HepG2 (cell line): ENCODE measurements around the gene NDUFS5. TPM values are rescaled to one million over a fixed set of nuclear protein-coding genes. Genes with fewer than 3 reads are reported as not detected.

Experiments used
- EEA1 ChIP-seq: sonication (generic); formaldehyde crosslinking; IDR thresholded peaks from 2 replicates; pipeline ENCODE4 v1.5.1; 2020; ENCODE audit warnings: mild to moderate bottlenecking, missing genetic modification reagents, borderline replicate concordance
- EHMT2 ChIP-seq: fragments of 200-600 bp; sonication (generic); IDR thresholded peaks from 2 replicates; pipeline ENCODE4 v1.7.0; 2017; ENCODE audit warnings: antibody characterized with exemption, low read depth, low read length, borderline replicate concordance
- MAZ ChIP-seq, 2 experiments: sonication (generic) in 1 of 2; formaldehyde crosslinking in 1 of 2; IDR thresholded peaks; 2 replicates each; pipeline versions ENCODE4 v1.5.0 to v1.6.1; 2012 to 2020; ENCODE audit warnings: low read depth in 2 of 2, mild to moderate bottlenecking in 2 of 2, borderline replicate concordance in 1 of 2, improper control_type of control experiment in 1 of 2, low read length in 1 of 2, missing genetic modification reagents in 1 of 2, moderate library complexity in 1 of 2
- PHF5A ChIP-seq: IDR thresholded peaks from one replicate; pipeline ENCODE4 v1.6.1; 2018; ENCODE audit warnings: low read depth, missing genetic modification reagents; ENCODE audit not compliant: unreplicated experiment
- THYN1 ChIP-seq: sonication (generic); formaldehyde crosslinking; IDR thresholded peaks from 2 replicates; pipeline ENCODE4 v1.8.1; 2023; ENCODE audit warnings: low read depth, mild to moderate bottlenecking, moderate library complexity, missing genetic modification reagents, borderline replicate concordance
- ZNF792 ChIP-seq: IDR thresholded peaks from 2 replicates; pipeline ENCODE4 v1.6.1; 2016
- polyA plus RNA-seq, 8 experiments: library from polyadenylated mRNA; depleted of rRNA in 3 of 8; stranded (reverse) in 7 of 8; unstranded in 1 of 8; fragments of >200 nt; fragmentation: Illumina TruSeq in 4 of 8; extraction: Trizol in 4 of 8; gene quantifications; 2 replicates each; pipeline versions ENCODE4 v1.2.1 to v1.2.3, GENCODE V29; 2011 to 2016; ENCODE audit warnings: low read depth in 4 of 8, missing spikeins in 1 of 8, mixed read lengths in 1 of 8; ENCODE audit not compliant: insufficient read depth in 1 of 8
- total RNA-seq, 5 experiments: library from RNA; depleted of rRNA; stranded (reverse); fragments of >200 nt; fragmentation: Illumina TruSeq; extraction: Trizol; gene quantifications; 2 replicates each; pipeline ENCODE4 v1.2.3, GENCODE V29; 2016; ENCODE audit warnings: low read depth in 1 of 5
- TF ChIP-seq, protein P1 (sequence below): IDR thresholded peaks from 2 replicates; pipeline ENCODE4 v1.6.1; 2012; ENCODE audit warnings: low read depth, low read length, improper control_type of control experiment
- TF ChIP-seq, protein P2 (sequence below): sonication (generic); formaldehyde crosslinking; IDR thresholded peaks from 2 replicates; pipeline ENCODE4 v1.4.0; 2020; ENCODE audit warnings: missing genetic modification reagents
- TF ChIP-seq, protein P3 (sequence below): sonication (generic); formaldehyde crosslinking; IDR thresholded peaks from 2 replicates; pipeline ENCODE4 v1.4.0; 2020; ENCODE audit warnings: missing genetic modification reagents
- TF ChIP-seq, protein P4 (sequence below): sonication (generic); formaldehyde crosslinking; IDR thresholded peaks from 2 replicates; pipeline ENCODE4 v1.4.0; 2020; ENCODE audit warnings: missing genetic modification reagents
- TF ChIP-seq, protein P5 (sequence below): sonication (generic); formaldehyde crosslinking; IDR thresholded peaks from 2 replicates; pipeline ENCODE4 v1.8.0; 2022; ENCODE audit warnings: missing genetic modification reagents, mild to moderate bottlenecking, borderline replicate concordance

NDUFS5 gene
- total and polyA plus RNA-seq, 2 of the 13 experiments (the other 11 are each of a cell fraction or from before 2014, with no cell fraction given), result 263 to 466 TPM

DNA sequence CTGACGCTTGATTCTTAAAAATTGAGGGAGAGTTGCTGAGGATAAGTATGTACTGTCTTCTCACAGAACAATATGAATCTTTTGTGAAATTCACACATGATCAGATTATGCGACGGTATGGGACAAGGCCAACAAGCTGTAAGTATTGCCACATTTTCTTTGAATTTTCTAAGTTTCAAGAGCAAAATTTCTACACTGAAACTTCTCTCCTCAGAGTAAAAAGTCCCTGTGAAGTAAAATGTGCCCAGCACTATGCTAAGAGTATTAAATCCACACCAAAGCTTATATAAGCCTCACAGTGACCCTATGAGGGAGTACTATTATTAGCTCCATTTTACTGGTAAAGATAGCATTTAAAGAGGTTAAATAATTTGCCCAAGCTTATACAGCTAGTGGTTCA lies 22.9 kb upstream of the NDUFS5 start (continued):
- TF ChIP-seq, protein P1, sequence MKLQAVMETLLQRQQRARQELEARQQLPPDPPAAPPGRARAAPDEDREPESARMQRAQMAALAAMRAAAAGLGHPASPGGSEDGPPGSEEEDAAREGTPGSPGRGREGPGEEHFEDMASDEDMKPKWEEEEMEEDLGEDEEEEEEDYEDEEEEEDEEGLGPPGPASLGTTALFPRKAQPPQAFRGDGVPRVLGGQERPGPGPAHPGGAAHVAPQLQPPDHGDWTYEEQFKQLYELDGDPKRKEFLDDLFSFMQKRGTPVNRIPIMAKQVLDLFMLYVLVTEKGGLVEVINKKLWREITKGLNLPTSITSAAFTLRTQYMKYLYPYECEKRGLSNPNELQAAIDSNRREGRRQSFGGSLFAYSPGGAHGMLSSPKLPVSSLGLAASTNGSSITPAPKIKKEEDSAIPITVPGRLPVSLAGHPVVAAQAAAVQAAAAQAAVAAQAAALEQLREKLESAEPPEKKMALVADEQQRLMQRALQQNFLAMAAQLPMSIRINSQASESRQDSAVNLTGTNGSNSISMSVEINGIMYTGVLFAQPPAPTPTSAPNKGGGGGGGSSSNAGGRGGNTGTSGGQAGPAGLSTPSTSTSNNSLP, result no peak
- TF ChIP-seq MAZ (IDR thresholded peaks at IDR 0.05; ENCODE audit: borderline replicate concordance, low read depth, low read length) (no peak), MAZ (CRISPR knock-in tag; IDR thresholded peaks at IDR 0.05; ENCODE audit: low read depth) (no peak), EHMT2 (no peak), EEA1 (CRISPR knock-in tag) (no peak), THYN1 (CRISPR knock-in tag) (no peak), PHF5A (no peak), ZNF792 (no peak)
- TF ChIP-seq, protein P2, sequence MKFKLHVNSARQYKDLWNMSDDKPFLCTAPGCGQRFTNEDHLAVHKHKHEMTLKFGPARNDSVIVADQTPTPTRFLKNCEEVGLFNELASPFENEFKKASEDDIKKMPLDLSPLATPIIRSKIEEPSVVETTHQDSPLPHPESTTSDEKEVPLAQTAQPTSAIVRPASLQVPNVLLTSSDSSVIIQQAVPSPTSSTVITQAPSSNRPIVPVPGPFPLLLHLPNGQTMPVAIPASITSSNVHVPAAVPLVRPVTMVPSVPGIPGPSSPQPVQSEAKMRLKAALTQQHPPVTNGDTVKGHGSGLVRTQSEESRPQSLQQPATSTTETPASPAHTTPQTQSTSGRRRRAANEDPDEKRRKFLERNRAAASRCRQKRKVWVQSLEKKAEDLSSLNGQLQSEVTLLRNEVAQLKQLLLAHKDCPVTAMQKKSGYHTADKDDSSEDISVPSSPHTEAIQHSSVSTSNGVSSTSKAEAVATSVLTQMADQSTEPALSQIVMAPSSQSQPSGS (CRISPR knock-in tag), result no peak
- TF ChIP-seq, protein P3, sequence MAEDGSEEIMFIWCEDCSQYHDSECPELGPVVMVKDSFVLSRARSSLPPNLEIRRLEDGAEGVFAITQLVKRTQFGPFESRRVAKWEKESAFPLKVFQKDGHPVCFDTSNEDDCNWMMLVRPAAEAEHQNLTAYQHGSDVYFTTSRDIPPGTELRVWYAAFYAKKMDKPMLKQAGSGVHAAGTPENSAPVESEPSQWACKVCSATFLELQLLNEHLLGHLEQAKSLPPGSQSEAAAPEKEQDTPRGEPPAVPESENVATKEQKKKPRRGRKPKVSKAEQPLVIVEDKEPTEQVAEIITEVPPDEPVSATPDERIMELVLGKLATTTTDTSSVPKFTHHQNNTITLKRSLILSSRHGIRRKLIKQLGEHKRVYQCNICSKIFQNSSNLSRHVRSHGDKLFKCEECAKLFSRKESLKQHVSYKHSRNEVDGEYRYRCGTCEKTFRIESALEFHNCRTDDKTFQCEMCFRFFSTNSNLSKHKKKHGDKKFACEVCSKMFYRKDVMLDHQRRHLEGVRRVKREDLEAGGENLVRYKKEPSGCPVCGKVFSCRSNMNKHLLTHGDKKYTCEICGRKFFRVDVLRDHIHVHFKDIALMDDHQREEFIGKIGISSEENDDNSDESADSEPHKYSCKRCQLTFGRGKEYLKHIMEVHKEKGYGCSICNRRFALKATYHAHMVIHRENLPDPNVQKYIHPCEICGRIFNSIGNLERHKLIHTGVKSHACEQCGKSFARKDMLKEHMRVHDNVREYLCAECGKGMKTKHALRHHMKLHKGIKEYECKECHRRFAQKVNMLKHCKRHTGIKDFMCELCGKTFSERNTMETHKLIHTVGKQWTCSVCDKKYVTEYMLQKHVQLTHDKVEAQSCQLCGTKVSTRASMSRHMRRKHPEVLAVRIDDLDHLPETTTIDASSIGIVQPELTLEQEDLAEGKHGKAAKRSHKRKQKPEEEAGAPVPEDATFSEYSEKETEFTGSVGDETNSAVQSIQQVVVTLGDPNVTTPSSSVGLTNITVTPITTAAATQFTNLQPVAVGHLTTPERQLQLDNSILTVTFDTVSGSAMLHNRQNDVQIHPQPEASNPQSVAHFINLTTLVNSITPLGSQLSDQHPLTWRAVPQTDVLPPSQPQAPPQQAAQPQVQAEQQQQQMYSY (CRISPR knock-in tag), result no peak
- TF ChIP-seq, protein P4, sequence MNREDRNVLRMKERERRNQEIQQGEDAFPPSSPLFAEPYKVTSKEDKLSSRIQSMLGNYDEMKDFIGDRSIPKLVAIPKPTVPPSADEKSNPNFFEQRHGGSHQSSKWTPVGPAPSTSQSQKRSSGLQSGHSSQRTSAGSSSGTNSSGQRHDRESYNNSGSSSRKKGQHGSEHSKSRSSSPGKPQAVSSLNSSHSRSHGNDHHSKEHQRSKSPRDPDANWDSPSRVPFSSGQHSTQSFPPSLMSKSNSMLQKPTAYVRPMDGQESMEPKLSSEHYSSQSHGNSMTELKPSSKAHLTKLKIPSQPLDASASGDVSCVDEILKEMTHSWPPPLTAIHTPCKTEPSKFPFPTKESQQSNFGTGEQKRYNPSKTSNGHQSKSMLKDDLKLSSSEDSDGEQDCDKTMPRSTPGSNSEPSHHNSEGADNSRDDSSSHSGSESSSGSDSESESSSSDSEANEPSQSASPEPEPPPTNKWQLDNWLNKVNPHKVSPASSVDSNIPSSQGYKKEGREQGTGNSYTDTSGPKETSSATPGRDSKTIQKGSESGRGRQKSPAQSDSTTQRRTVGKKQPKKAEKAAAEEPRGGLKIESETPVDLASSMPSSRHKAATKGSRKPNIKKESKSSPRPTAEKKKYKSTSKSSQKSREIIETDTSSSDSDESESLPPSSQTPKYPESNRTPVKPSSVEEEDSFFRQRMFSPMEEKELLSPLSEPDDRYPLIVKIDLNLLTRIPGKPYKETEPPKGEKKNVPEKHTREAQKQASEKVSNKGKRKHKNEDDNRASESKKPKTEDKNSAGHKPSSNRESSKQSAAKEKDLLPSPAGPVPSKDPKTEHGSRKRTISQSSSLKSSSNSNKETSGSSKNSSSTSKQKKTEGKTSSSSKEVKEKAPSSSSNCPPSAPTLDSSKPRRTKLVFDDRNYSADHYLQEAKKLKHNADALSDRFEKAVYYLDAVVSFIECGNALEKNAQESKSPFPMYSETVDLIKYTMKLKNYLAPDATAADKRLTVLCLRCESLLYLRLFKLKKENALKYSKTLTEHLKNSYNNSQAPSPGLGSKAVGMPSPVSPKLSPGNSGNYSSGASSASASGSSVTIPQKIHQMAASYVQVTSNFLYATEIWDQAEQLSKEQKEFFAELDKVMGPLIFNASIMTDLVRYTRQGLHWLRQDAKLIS (CRISPR knock-in tag), result no peak
- TF ChIP-seq, protein P5, sequence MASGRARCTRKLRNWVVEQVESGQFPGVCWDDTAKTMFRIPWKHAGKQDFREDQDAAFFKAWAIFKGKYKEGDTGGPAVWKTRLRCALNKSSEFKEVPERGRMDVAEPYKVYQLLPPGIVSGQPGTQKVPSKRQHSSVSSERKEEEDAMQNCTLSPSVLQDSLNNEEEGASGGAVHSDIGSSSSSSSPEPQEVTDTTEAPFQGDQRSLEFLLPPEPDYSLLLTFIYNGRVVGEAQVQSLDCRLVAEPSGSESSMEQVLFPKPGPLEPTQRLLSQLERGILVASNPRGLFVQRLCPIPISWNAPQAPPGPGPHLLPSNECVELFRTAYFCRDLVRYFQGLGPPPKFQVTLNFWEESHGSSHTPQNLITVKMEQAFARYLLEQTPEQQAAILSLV (CRISPR knock-in tag), result no peak
